ENCODE data around the gene UNC5C. TPM values are rescaled to one million over a fixed set of nuclear protein-coding genes. Genes with fewer than 3 reads are reported as not detected.

Gene UNC5C
- total RNA-seq, 1 experiment from 2014 or later = not detected

GRCh38 chr4:95594013-95594412, 45.2 kb upstream of the UNC5C start:
- H3K4me3 ChIP-seq (ENCODE audit: low read depth, low read length) = no peak overlapping the region
- TF ChIP-seq, protein P1, sequence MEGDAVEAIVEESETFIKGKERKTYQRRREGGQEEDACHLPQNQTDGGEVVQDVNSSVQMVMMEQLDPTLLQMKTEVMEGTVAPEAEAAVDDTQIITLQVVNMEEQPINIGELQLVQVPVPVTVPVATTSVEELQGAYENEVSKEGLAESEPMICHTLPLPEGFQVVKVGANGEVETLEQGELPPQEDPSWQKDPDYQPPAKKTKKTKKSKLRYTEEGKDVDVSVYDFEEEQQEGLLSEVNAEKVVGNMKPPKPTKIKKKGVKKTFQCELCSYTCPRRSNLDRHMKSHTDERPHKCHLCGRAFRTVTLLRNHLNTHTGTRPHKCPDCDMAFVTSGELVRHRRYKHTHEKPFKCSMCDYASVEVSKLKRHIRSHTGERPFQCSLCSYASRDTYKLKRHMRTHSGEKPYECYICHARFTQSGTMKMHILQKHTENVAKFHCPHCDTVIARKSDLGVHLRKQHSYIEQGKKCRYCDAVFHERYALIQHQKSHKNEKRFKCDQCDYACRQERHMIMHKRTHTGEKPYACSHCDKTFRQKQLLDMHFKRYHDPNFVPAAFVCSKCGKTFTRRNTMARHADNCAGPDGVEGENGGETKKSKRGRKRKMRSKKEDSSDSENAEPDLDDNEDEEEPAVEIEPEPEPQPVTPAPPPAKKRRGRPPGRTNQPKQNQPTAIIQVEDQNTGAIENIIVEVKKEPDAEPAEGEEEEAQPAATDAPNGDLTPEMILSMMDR (IDR thresholded peaks at IDR 0.05; ENCODE audit: insufficient read depth in 1 of 2, low read depth in 1 of 2, low read length in 1 of 2, severe bottlenecking in 1 of 2, unreplicated experiment in 1 of 2) = no peak
- POLR2A ChIA-PET = no interaction called here
- no peak overlapping the region for H3K4me3 Mint-ChIP-seq (ENCODE audit: unreplicated experiment)
- intact Hi-C loops (cut with micrococcal nuclease; ENCODE audit: unreplicated experiment) = no loop called here
- BruUV-seq (replicated peaks) = no TSS peak
- no peaks in the 10 kb centered on the region for H3K36me3 ChIP-seq (ENCODE audit: control insufficient read depth, insufficient read depth, low read length)
- H3K36me3 Mint-ChIP-seq (ENCODE audit: insufficient read depth, unreplicated experiment) = no peaks in the 10 kb centered on the region
- no peak for DNase-seq
- peaks cover 2% of the 10 kb centered on the region for H3K27me3 Mint-ChIP-seq (ENCODE audit: insufficient read depth, unreplicated experiment)
- H3K9me3 Mint-ChIP-seq (ENCODE audit: unreplicated experiment) = no peaks in the 10 kb centered on the region
- no peaks in the 10 kb centered on the region for H3K27me3 ChIP-seq (replicated peaks; ENCODE audit: control insufficient read depth, insufficient read depth, low read length)
- H3K27ac Mint-ChIP-seq (ENCODE audit: unreplicated experiment) = no peak overlapping the region
- H3K4me1 ChIP-seq = no peaks in the 10 kb centered on the region; the same call in 1 of the 2 replicates
- CTCF ChIA-PET = no interaction called here
- no peaks in the 10 kb centered on the region for H3K9me3 ChIP-seq
- H3K4me1 Mint-ChIP-seq (ENCODE audit: low read depth, unreplicated experiment) = peaks cover 9% of the 10 kb centered on the region

- ChIA-PET POLR2A (no interaction called here), CTCF (no interaction called here)
- Mint-ChIP-seq H3K36me3 (ENCODE audit: insufficient read depth, unreplicated experiment) (no peaks in the 10 kb centered on the region), H3K4me3 (ENCODE audit: unreplicated experiment) (no peak overlapping the region), H3K27me3 (ENCODE audit: insufficient read depth, unreplicated experiment) (peaks cover 2% of the 10 kb centered on the region), H3K9me3 (ENCODE audit: unreplicated experiment) (no peaks in the 10 kb centered on the region), H3K27ac (ENCODE audit: unreplicated experiment) (no peak overlapping the region), H3K4me1 (ENCODE audit: low read depth, unreplicated experiment) (peaks cover 9% of the 10 kb centered on the region)
- Histone ChIP-seq H3K36me3 (ENCODE audit: control insufficient read depth, insufficient read depth, low read length) (no peaks in the 10 kb centered on the region), H3K27me3 (replicated peaks; ENCODE audit: control insufficient read depth, insufficient read depth, low read length) (no peaks in the 10 kb centered on the region), H3K9me3 (no peaks in the 10 kb centered on the region), H3K4me3 (ENCODE audit: low read depth, low read length) (no peak overlapping the region), H3K4me1 (no peaks in the 10 kb centered on the region; the same call in 1 of the 2 replicates)
- TF ChIP-seq, protein P1 (IDR thresholded peaks at IDR 0.05; ENCODE audit: insufficient read depth in 1 of 2, low read depth in 1 of 2, low read length in 1 of 2, severe bottlenecking in 1 of 2, unreplicated experiment in 1 of 2) = no peak
- BruUV-seq (replicated peaks) = no TSS peak
- no peak for DNase-seq
- intact Hi-C loops (cut with micrococcal nuclease; ENCODE audit: unreplicated experiment) = no loop called here
These were observed 42.5 kb upstream of the UNC5C start for GRCh38 chr4:95591278-95591677.

DNA sequence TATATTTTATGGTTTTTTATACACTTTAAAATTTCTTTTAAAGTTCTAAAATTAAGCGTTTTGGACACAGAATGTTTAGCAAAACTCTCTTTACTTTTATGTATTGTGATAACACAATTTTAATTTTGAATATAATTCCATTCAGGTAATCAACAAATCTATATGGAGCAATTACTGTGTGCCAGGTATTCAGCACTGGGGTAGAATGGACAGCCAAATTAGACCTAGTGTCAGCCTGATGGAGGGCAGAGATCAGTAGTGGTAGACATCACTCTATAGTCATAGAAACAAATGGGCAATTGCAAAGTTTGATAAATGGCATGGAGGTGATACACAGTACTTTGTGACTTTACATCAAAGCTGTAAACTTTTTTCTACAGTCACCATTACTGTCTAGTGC, 41.8 kb upstream of the UNC5C start:
- CTCF ChIA-PET = no interaction called here
- peaks cover 5% of the 10 kb centered on the region for H3K27me3 Mint-ChIP-seq (ENCODE audit: insufficient read depth, unreplicated experiment)
- BruUV-seq (replicated peaks) = no TSS peak

More for the DNA sequence above, 41.8 kb upstream of the UNC5C start:
- Mint-ChIP-seq H3K27ac (ENCODE audit: unreplicated experiment) (no peak overlapping the region), H3K4me1 (ENCODE audit: low read depth, unreplicated experiment) (peaks cover 9% of the 10 kb centered on the region), H3K36me3 (ENCODE audit: insufficient read depth, unreplicated experiment) (no peaks in the 10 kb centered on the region), H3K4me3 (ENCODE audit: unreplicated experiment) (no peak overlapping the region), H3K9me3 (ENCODE audit: unreplicated experiment) (no peaks in the 10 kb centered on the region)
- Histone ChIP-seq H3K27me3 (replicated peaks; ENCODE audit: control insufficient read depth, insufficient read depth, low read length) (no peaks in the 10 kb centered on the region), H3K36me3 (ENCODE audit: control insufficient read depth, insufficient read depth, low read length) (no peaks in the 10 kb centered on the region), H3K4me1 (no peaks in the 10 kb centered on the region; the same call in 1 of the 2 replicates), H3K9me3 (no peaks in the 10 kb centered on the region), H3K4me3 (ENCODE audit: low read depth, low read length) (no peak overlapping the region)
- POLR2A ChIA-PET = no interaction called here
- DNase-seq = no peak
- TF ChIP-seq, protein P1 (IDR thresholded peaks at IDR 0.05; ENCODE audit: insufficient read depth in 1 of 2, low read depth in 1 of 2, low read length in 1 of 2, severe bottlenecking in 1 of 2, unreplicated experiment in 1 of 2) = no peak
- intact Hi-C loops (cut with micrococcal nuclease; ENCODE audit: unreplicated experiment) = no loop called here
